BLaER1 (cell line): ENCODE measurements around the gene CEP164.

ENCODE experiments used
- H3K27ac ChIP-seq: shearing (Covaris generic); formaldehyde crosslinking; 2 replicates; pipeline ENCODE4 v1.8.1; 2022
- H3K27me3 ChIP-seq: shearing (Covaris generic); formaldehyde crosslinking; 2 replicates; pipeline ENCODE4 v1.8.1; 2022
- H3K36me3 ChIP-seq: shearing (Covaris generic); formaldehyde crosslinking; 2 replicates; pipeline ENCODE4 v1.8.1; 2022
- H3K4me1 ChIP-seq: shearing (Covaris generic); formaldehyde crosslinking; 2 replicates; pipeline ENCODE4 v1.8.1; 2022
- H3K4me2 ChIP-seq: shearing (Covaris generic); formaldehyde crosslinking; 2 replicates; pipeline ENCODE4 v1.8.1; 2022
- H3K4me3 ChIP-seq: shearing (Covaris generic); formaldehyde crosslinking; 2 replicates; pipeline ENCODE4 v1.8.1; 2022
- H3K9ac ChIP-seq: shearing (Covaris generic); formaldehyde crosslinking; 2 replicates; pipeline ENCODE4 v1.8.1; 2022
- H3K9me3 ChIP-seq: shearing (Covaris generic); formaldehyde crosslinking; 2 replicates; pipeline ENCODE4 v1.8.1; 2022
- H4K20me1 ChIP-seq: shearing (Covaris generic); formaldehyde crosslinking; 2 replicates; pipeline ENCODE4 v1.8.1; 2022
- Cebpa-rat ChIP-seq: shearing (Covaris generic); IDR thresholded peaks from 2 replicates; pipeline ENCODE4 v1.8.1; 2022

Gene CEP164

GRCh38 chr11:117408356-117408755 is 80.7 kb downstream of the CEP164 start:
- peaks cover 31% of the 10 kb centered on the region for H3K9me3 ChIP-seq
- no peak overlapping the region for H3K27ac ChIP-seq
- TF ChIP-seq Cebpa-rat, result no peak
- H3K4me3 ChIP-seq, result no peak overlapping the region
- H4K20me1 ChIP-seq, result no peaks in the 10 kb centered on the region
- H3K4me1 ChIP-seq, result peaks cover 12% of the 10 kb centered on the region; the same call in 1 of the 2 replicates
- H3K9ac ChIP-seq, result no peak overlapping the region
- H3K36me3 ChIP-seq, result peaks cover 58% of the 10 kb centered on the region
- no peak overlapping the region for H3K4me2 ChIP-seq
- no peaks in the 10 kb centered on the region for H3K27me3 ChIP-seq

- Histone ChIP-seq H3K4me2 (no peak overlapping the region), H3K4me1 (peaks cover 12% of the 10 kb centered on the region; the same call in 1 of the 2 replicates), H3K27ac (no peak overlapping the region), H3K4me3 (no peak overlapping the region), H3K9me3 (peaks cover 27% of the 10 kb centered on the region), H3K9ac (no peak overlapping the region), H3K36me3 (peaks cover 54% of the 10 kb centered on the region), H4K20me1 (no peaks in the 10 kb centered on the region), H3K27me3 (no peaks in the 10 kb centered on the region)
- TF ChIP-seq Cebpa-rat, result no peak
Measured at GRCh38 chr11:117409511-117409910, 81.9 kb downstream of the CEP164 start.

- no peak for TF ChIP-seq Cebpa-rat
- Histone ChIP-seq H3K4me3 (no peak overlapping the region), H3K4me2 (no peak overlapping the region), H3K4me1 (peaks cover 12% of the 10 kb centered on the region; the same call in 1 of the 2 replicates), H3K27ac (no peak overlapping the region), H4K20me1 (no peaks in the 10 kb centered on the region), H3K36me3 (peaks cover 47% of the 10 kb centered on the region), H3K9ac (no peak overlapping the region), H3K9me3 (peaks cover 20% of the 10 kb centered on the region), H3K27me3 (no peaks in the 10 kb centered on the region)
Measured at GRCh38 chr11:117410238-117410637, 82.6 kb downstream of the CEP164 start.

- Histone ChIP-seq H3K27ac (no peak overlapping the region), H3K27me3 (no peaks in the 10 kb centered on the region), H3K4me2 (no peak overlapping the region), H4K20me1 (no peaks in the 10 kb centered on the region), H3K9me3 (peaks cover 12% of the 10 kb centered on the region), H3K36me3 (peaks cover 39% of the 10 kb centered on the region), H3K9ac (no peak overlapping the region), H3K4me3 (no peak overlapping the region), H3K4me1 (peaks cover 12% of the 10 kb centered on the region; the same call in 1 of the 2 replicates)
- TF ChIP-seq Cebpa-rat, result no peak
Measured at GRCh38 chr11:117410861-117411710, 83.4 kb downstream of the CEP164 start.

GRCh38 chr11:117411736-117412135 is 84.1 kb downstream of the CEP164 start:
- H4K20me1 ChIP-seq, result no peaks in the 10 kb centered on the region
- H3K4me3 ChIP-seq, result no peak overlapping the region
- peaks cover 5% of the 10 kb centered on the region for H3K9me3 ChIP-seq
- H3K27me3 ChIP-seq, result no peaks in the 10 kb centered on the region
- H3K27ac ChIP-seq, result no peak overlapping the region
- H3K9ac ChIP-seq, result no peak overlapping the region
- no peak for TF ChIP-seq Cebpa-rat
- H3K4me2 ChIP-seq, result no peak overlapping the region
- H3K4me1 ChIP-seq, result peaks cover 12% of the 10 kb centered on the region; the same call in 1 of the 2 replicates
- peaks cover 33% of the 10 kb centered on the region for H3K36me3 ChIP-seq

GRCh38 chr11:117412176-117412575 is 84.5 kb downstream of the CEP164 start:
- Histone ChIP-seq H3K27me3 (no peaks in the 10 kb centered on the region), H3K27ac (no peak overlapping the region), H3K4me2 (no peak overlapping the region), H3K9ac (no peak overlapping the region), H3K4me1 (peaks cover 12% of the 10 kb centered on the region; the same call in 1 of the 2 replicates), H3K9me3 (peaks cover under 1% of the 10 kb centered on the region; the same call in 1 of the 2 replicates), H4K20me1 (no peaks in the 10 kb centered on the region), H3K4me3 (no peak overlapping the region), H3K36me3 (peaks cover 29% of the 10 kb centered on the region)
- TF ChIP-seq Cebpa-rat, result no peak

- Histone ChIP-seq H3K4me1 (peaks cover 12% of the 10 kb centered on the region; the same call in 1 of the 2 replicates), H3K4me2 (no peak overlapping the region), H3K36me3 (peaks cover 23% of the 10 kb centered on the region), H3K9me3 (no peaks in the 10 kb centered on the region), H4K20me1 (no peaks in the 10 kb centered on the region), H3K27me3 (no peaks in the 10 kb centered on the region), H3K27ac (no peak overlapping the region), H3K4me3 (no peak overlapping the region), H3K9ac (no peak overlapping the region)
- no peak for TF ChIP-seq Cebpa-rat
Measured at GRCh38 chr11:117412653-117413275, 85.1 kb downstream of the CEP164 start.

- H3K36me3 ChIP-seq, result peaks cover 15% of the 10 kb centered on the region; the same call in 1 of the 2 replicates
- no peak overlapping the region for H3K4me3 ChIP-seq
- no peaks in the 10 kb centered on the region for H3K9me3 ChIP-seq
- no peaks in the 10 kb centered on the region for H3K27me3 ChIP-seq
- no peak overlapping the region for H3K27ac ChIP-seq
- H3K4me1 ChIP-seq, result peaks cover 12% of the 10 kb centered on the region; the same call in 1 of the 2 replicates
- no peak for TF ChIP-seq Cebpa-rat
- H3K9ac ChIP-seq, result no peak overlapping the region
- H3K4me2 ChIP-seq, result no peak overlapping the region
- H4K20me1 ChIP-seq, result no peaks in the 10 kb centered on the region
Measured at GRCh38 chr11:117413616-117414015, 86.0 kb downstream of the CEP164 start.

GRCh38 chr11:117414724-117415123 is 87.1 kb downstream of the CEP164 start:
- TF ChIP-seq Cebpa-rat, result no peak
- H3K27me3 ChIP-seq, result no peaks in the 10 kb centered on the region
- no peak overlapping the region for H3K27ac ChIP-seq
- no peak overlapping the region for H3K4me2 ChIP-seq
- no peaks in the 10 kb centered on the region for H3K9me3 ChIP-seq
- H4K20me1 ChIP-seq, result no peaks in the 10 kb centered on the region
- no peak overlapping the region for H3K9ac ChIP-seq
- no peak overlapping the region for H3K4me3 ChIP-seq
- peaks cover 12% of the 10 kb centered on the region; the same call in 1 of the 2 replicates for H3K4me1 ChIP-seq
- peaks cover 4% of the 10 kb centered on the region; the same call in 1 of the 2 replicates for H3K36me3 ChIP-seq
